ENCODE measurements around the gene PXMP4. TPM values are rescaled to one million over a fixed set of nuclear protein-coding genes. Genes with fewer than 3 reads are reported as not detected.

PXMP4 gene
- total RNA-seq, 1 donor from 2014 or later, result 2.4 TPM

DNA sequence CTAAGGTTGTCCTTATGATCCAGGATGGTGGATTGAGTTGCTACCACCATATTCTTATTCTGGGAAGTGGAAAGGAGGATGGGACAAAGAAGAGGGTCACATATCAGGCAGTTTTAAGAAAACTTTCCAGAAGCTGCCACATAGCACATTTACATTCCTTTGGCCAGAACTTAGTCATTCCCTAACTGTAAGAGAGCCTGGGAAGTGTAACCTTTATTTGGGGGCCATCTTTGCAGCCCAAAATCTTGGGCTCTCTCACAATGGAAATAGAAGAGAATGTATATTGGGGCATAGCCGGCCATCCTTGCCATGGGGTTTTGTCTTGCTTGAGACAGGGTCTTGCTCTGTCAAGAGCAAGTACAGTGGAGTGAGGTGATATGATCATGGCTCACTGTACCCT, 20.1 kb upstream of the PXMP4 start:
- Histone ChIP-seq H3K4me3 (ENCODE audit: low read depth, low read length) (no peak overlapping the region), H3K36me3 (ENCODE audit: control insufficient read depth, insufficient read depth, low read length) (peaks cover 1% of the 10 kb centered on the region), H3K27me3 (ENCODE audit: control insufficient read depth, insufficient read depth, low read length) (no peaks in the 10 kb centered on the region)
- DNase-seq (ENCODE audit: low read depth) (no peak), FAIRE-seq (no peak)
- TF ChIP-seq, protein P1, sequence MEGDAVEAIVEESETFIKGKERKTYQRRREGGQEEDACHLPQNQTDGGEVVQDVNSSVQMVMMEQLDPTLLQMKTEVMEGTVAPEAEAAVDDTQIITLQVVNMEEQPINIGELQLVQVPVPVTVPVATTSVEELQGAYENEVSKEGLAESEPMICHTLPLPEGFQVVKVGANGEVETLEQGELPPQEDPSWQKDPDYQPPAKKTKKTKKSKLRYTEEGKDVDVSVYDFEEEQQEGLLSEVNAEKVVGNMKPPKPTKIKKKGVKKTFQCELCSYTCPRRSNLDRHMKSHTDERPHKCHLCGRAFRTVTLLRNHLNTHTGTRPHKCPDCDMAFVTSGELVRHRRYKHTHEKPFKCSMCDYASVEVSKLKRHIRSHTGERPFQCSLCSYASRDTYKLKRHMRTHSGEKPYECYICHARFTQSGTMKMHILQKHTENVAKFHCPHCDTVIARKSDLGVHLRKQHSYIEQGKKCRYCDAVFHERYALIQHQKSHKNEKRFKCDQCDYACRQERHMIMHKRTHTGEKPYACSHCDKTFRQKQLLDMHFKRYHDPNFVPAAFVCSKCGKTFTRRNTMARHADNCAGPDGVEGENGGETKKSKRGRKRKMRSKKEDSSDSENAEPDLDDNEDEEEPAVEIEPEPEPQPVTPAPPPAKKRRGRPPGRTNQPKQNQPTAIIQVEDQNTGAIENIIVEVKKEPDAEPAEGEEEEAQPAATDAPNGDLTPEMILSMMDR (IDR thresholded peaks at IDR 0.05; ENCODE audit: insufficient read depth, low read length, severe bottlenecking), result no peak

DNA sequence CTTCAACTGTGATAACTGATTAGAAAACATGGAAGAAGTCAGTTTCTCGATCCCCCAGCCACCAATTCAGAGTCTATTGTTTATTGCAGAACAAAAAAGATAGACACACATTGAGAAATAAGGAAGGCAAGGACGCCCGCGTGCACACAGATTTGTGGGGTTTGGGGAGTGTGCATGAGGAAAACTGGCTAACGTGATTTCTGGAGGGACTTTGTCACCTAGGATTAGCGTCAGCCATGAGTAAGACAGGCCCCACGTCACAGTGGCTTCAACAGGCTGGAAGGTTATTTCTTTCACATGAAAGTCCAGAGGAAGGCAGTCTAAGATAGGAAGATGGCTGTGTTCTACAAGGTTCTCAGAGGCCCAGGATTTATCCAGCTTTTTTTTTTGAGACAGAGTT, 19.4 kb upstream of the PXMP4 start:
- H3K4me3 ChIP-seq (ENCODE audit: low read depth, low read length), result no peak overlapping the region
- no peaks in the 10 kb centered on the region for H3K27me3 ChIP-seq (ENCODE audit: control insufficient read depth, insufficient read depth, low read length)
- DNase-seq (ENCODE audit: low read depth) (no peak), FAIRE-seq (no peak)
- TF ChIP-seq, protein P1 (IDR thresholded peaks at IDR 0.05; ENCODE audit: insufficient read depth, low read length, severe bottlenecking), result no peak
- H3K36me3 ChIP-seq (ENCODE audit: control insufficient read depth, insufficient read depth, low read length), result no peaks in the 10 kb centered on the region

DNA sequence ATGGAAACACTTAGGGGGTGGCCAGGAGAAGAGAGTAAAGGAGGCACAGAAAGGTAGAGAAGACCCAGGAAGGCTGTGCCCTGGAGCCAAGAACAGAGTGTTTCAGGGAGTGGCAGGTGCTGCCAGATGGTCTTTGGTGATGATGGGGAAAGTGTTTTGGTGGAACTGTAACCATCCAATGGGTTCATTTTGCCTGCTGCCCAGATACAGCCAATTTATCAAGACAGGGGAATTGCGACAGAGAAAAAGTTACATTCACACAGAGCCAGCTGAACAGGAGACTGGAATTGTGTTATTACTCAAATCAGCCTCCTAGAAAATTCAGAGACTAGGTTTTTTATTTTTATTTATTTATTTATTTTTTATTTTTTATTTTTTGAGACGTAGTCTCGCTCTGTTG, 16.9 kb upstream of the PXMP4 start:
- no peak overlapping the region for H3K4me3 ChIP-seq (ENCODE audit: low read depth, low read length)
- DNase-seq (ENCODE audit: low read depth), result no peak
- no peak for FAIRE-seq
- no peaks in the 10 kb centered on the region for H3K36me3 ChIP-seq (ENCODE audit: control insufficient read depth, insufficient read depth, low read length)
- H3K27me3 ChIP-seq (ENCODE audit: control insufficient read depth, insufficient read depth, low read length), result no peaks in the 10 kb centered on the region
- TF ChIP-seq, protein P1 (IDR thresholded peaks at IDR 0.05; ENCODE audit: insufficient read depth, low read length, severe bottlenecking), result no peak

DNA sequence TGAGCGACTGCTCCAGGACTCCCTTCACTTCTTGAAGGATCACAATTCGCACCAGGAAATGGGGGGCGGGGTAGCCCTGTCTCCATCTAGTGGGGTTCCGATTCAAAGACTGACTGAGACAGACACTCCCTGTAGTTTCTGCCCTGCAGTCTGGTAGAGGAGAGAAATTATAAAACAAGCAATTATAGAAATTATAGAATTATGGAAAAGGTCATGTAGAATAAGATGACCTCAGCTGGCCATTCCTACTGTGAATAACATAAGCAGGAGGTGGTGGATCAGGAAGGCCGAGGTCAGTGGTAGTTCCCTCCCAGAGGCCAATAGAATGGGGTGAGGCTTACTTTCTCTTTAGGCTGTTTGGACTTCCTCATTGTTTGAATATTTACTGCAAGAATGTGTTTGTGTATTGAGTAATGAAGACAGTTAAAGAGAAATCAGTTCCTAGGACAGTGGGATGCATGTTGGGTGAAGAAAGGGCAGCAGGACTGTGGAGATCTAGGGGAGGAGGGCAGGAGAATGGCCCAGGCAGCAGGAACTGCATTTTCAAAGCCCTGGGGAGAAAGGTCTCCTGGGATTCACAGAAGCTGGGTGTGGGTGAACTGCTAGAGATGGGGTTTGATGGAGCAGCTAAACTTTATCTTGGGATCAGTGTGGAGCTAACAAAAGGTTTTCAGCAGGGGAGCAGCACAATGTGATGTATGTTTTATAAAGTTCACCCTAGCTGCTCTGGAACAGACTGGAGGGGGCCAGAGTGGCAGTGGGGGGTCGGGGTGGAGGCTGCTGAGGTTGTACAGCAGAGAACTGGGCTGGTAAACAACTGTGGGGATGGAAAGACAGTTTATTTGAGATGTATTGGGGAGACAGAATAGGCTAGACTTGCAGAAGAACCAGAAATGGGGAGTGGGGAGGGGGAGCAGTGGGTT, 13.8 kb upstream of the PXMP4 start:
- TF ChIP-seq, protein P1 (IDR thresholded peaks at IDR 0.05; ENCODE audit: insufficient read depth, low read length, severe bottlenecking), result no peak
- Histone ChIP-seq H3K27me3 (ENCODE audit: control insufficient read depth, insufficient read depth, low read length) (no peaks in the 10 kb centered on the region), H3K36me3 (ENCODE audit: control insufficient read depth, insufficient read depth, low read length) (no peaks in the 10 kb centered on the region), H3K4me3 (ENCODE audit: low read depth, low read length) (no peak overlapping the region)
- FAIRE-seq, result no peak
- peak; percentile 60 for DNase-seq (ENCODE audit: low read depth)

DNA sequence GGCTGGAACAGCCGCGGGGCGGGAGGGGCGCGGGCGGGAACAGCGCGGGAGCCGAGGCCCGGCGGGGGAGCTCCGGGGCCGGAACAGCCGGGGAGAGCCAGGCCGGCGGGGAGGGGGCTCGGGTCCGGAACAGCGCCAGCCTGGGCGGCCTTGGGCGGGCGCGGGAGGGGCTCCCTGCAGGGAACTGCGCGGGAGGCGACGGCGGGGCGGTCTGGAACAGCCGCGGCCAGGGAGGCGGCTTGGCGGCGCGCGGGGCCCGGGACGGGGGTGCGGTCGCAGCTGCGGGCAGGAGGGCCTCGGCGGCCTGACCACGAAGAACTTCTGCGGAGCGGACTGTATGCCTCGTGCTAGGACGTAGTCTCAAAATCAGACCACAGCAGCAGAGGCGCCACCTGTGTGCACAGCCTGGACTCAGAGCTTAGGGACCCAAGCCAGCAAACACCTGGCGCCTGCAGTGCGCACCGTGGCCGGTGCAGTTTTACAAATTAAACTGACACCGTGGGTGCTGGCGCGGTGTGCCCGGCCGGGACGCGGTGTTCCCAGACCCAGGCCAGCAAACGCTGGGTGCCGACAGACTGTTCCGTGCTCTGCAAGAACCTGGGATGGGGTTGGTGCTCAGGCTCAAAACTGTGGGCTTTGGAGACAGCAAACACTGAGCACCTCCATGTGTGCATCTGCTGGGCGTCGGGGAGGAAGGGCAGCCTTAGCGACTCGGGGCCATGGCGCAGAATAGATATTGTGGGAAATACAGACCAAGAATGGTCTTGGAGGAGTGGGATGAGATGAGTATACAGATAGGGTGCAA, 12.3 kb upstream of the PXMP4 start:
- peak; percentile 50 for DNase-seq (ENCODE audit: low read depth)
- H3K36me3 ChIP-seq (ENCODE audit: control insufficient read depth, insufficient read depth, low read length), result no peaks in the 10 kb centered on the region
- no peak for FAIRE-seq
- no peaks in the 10 kb centered on the region for H3K27me3 ChIP-seq (ENCODE audit: control insufficient read depth, insufficient read depth, low read length)
- TF ChIP-seq, protein P1 (IDR thresholded peaks at IDR 0.05; ENCODE audit: insufficient read depth, low read length, severe bottlenecking), result no peak
- peak overlapping the region; percentile 48 for H3K4me3 ChIP-seq (ENCODE audit: low read depth, low read length)

Measured in bronchial epithelial cell (primary cell).